Right atrium auricular region (tissue), 2 donors: ENCODE data around the gene AGAP1. TPM values are rescaled to one million over a fixed set of nuclear protein-coding genes. Genes with fewer than 3 reads are reported as not detected.

Experiments used
- DNase-seq: peaks from one replicate; pipeline ENCODE4 v3.0.0-alpha.2; 2019; ENCODE audit warnings: low spot score
- H3K27ac ChIP-seq, 2 donors: fragments of 200-600 bp; sonication (generic); 1 replicate in 1 of 2; 2 replicates in 1 of 2; pipeline ENCODE4 v1.5.1; 2016 to 2019
- H3K27me3 ChIP-seq, 2 donors: fragments of 200-600 bp; sonication (generic); one replicate each; pipeline versions ENCODE4 v1.5.1 to v1.6.0; 2017 to 2019
- H3K36me3 ChIP-seq: fragments of 200-600 bp; sonication (generic); one replicate; pipeline ENCODE4 v1.5.1; 2016
- H3K4me1 ChIP-seq, 2 donors: fragments of 200-600 bp; sonication (generic); one replicate each; pipeline versions ENCODE4 v1.5.1 to v1.6.0; 2017 to 2019
- H3K4me3 ChIP-seq, 2 donors: fragments of 200-600 bp; sonication (generic); 1 replicate in 1 of 2; 2 replicates in 1 of 2; pipeline ENCODE4 v1.5.1; 2017 to 2019; ENCODE audit warnings: mild to moderate bottlenecking in 1 of 2, moderate library complexity in 1 of 2
- H3K9me3 ChIP-seq, 2 donors: fragments of 200-600 bp; sonication (generic); one replicate each; pipeline ENCODE4 v1.5.1; 2019
- total RNA-seq, 2 donors: library from RNA; depleted of rRNA; stranded (reverse); fragments of >200 nt; gene quantifications; one replicate each; pipeline ENCODE4 v1.1.0, GENCODE V29; 2016
- TF ChIP-seq, protein P1 (sequence below), 2 donors: fragments of 200-600 bp; sonication (generic); IDR thresholded peaks; one replicate each; pipeline ENCODE4 v1.5.1; 2019; ENCODE audit warnings: antibody characterized with exemption in 2 of 2

AGAP1 gene
- total RNA-seq, 2 donors from 2014 or later = 11.6 to 17.2 TPM

DNA sequence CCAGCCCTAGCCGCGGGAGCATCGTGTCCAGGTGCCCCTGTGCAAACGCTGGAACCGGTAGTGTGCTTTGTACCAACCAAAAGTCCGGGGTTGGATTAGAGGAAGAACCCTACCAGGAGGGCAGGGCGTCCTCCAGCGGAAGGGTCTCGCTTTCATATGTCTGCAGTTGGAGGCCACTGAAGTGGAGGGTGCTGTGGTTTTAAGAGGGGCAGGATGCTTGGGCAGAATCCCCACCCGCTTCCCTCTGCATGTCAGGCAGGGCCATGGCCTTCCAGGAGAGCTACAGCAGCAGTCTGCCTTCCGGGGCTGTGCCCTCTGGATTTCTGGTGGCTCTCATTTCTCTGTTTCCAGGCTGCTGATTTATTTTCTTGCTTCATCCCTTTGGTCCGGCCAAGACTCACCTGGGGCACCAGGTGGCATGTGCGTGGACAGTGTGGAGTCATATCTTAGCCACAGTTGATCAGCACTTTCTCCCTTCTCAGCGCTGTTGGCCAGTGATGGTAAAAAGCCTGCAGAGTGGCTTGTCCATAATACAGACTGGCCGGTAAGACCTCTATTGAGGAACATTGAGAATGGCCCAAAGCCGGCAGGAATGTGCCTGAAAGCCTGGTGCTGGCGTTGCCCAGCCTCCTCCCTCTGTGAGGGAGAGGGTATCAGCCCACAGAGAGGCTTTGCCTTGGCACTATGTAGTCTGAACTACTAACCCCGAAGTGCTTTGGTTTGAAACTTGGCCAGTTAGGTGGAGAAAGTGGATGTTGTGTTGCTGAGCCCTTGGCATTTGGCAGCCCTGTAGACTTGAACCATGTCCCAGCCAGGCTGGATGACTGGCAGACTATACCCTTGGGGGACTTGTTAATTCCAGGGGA, 1.8 kb downstream of the AGAP1 start:
- H3K4me3 ChIP-seq = peak overlapping the region; percentile 57 to 66
- H3K36me3 ChIP-seq = no peaks in the 10 kb centered on the region
- peaks cover 0 to 36% of the 10 kb centered on the region in 2 donors for H3K4me1 ChIP-seq
- H3K27ac ChIP-seq = peak overlapping the region in 1 of 2 donors; percentile 53
- TF ChIP-seq, protein P1, sequence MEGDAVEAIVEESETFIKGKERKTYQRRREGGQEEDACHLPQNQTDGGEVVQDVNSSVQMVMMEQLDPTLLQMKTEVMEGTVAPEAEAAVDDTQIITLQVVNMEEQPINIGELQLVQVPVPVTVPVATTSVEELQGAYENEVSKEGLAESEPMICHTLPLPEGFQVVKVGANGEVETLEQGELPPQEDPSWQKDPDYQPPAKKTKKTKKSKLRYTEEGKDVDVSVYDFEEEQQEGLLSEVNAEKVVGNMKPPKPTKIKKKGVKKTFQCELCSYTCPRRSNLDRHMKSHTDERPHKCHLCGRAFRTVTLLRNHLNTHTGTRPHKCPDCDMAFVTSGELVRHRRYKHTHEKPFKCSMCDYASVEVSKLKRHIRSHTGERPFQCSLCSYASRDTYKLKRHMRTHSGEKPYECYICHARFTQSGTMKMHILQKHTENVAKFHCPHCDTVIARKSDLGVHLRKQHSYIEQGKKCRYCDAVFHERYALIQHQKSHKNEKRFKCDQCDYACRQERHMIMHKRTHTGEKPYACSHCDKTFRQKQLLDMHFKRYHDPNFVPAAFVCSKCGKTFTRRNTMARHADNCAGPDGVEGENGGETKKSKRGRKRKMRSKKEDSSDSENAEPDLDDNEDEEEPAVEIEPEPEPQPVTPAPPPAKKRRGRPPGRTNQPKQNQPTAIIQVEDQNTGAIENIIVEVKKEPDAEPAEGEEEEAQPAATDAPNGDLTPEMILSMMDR (IDR thresholded peaks at IDR 0.05) = no peak
- no peak for DNase-seq
- H3K9me3 ChIP-seq = peaks cover 5 to 10% of the 10 kb centered on the region in 2 donors
- H3K27me3 ChIP-seq = no peaks in the 10 kb centered on the region

DNA sequence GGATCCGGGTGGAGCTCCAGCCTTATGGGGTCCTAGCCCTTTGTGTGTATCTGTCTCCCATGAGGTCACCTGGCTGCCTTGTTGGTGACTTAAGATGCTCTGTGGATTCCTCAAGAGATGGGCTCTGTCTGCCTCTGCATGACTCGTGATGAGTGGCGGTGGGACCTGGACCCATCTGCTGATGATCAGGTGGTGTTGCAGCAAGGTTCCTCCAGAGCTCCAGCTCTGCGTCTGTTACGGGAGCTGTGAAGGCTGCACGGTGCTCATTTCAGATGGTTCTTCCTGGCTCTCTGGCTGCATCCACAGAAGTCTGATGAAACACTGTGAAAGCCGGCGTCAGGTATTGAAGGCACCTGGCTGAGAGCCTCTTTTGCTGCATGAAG, 2.4 kb downstream of the AGAP1 start:
- Histone ChIP-seq H3K27me3 (no peaks in the 10 kb centered on the region), H3K27ac (no peak overlapping the region), H3K36me3 (no peaks in the 10 kb centered on the region), H3K4me3 (no peak overlapping the region), H3K4me1 (peaks cover 0 to 41% of the 10 kb centered on the region in 2 donors), H3K9me3 (peaks cover 4 to 10% of the 10 kb centered on the region in 2 donors)
- TF ChIP-seq, protein P1 (IDR thresholded peaks at IDR 0.05) = no peak
- DNase-seq = no peak

- TF ChIP-seq, protein P1 (IDR thresholded peaks at IDR 0.05) = no peak
- peaks cover 0 to 50% of the 10 kb centered on the region in 2 donors for H3K4me1 ChIP-seq
- no peak for DNase-seq
Measured at GRCh38 chr2:235497096-235497495, 3.3 kb downstream of the AGAP1 start.

DNA sequence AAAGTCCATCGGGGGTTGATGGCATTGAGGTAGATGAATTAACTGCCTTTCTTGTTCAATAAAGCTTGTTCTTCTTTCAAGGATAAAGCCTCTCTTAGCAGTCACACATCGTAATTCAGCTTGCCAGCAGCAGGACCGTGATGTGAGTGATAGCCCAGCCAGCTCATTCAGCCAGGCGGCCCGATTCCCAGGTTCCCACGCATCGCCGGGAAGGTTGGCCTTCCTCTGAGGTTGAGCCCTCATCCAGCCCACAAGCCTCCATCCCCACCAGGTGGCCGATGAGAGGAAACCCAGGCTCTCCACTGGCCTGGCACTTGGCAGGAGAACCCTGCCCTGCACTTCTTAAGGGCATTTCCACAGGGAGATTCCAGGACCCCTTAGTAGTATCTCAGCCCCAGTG, 4.7 kb downstream of the AGAP1 start:
- H3K4me1 ChIP-seq = peaks cover 0 to 53% of the 10 kb centered on the region in 2 donors

More at GRCh38 chr2:235497096-235497495, 3.3 kb downstream of the AGAP1 start:
- H3K4me3 ChIP-seq = no peak overlapping the region
- no peak overlapping the region for H3K27ac ChIP-seq
- H3K9me3 ChIP-seq = peaks cover 0 to under 1% of the 10 kb centered on the region in 2 donors
- H3K36me3 ChIP-seq = no peaks in the 10 kb centered on the region
- no peaks in the 10 kb centered on the region for H3K27me3 ChIP-seq

GRCh38 chr2:235498946-235499812, 5.3 kb downstream of the AGAP1 start:
- Histone ChIP-seq H3K4me3 (no peak overlapping the region), H3K27ac (no peak overlapping the region), H3K4me1 (peaks cover 0 to 56% of the 10 kb centered on the region in 2 donors), H3K9me3 (no peaks in the 10 kb centered on the region), H3K27me3 (no peaks in the 10 kb centered on the region), H3K36me3 (no peaks in the 10 kb centered on the region)
- no peak for DNase-seq
- TF ChIP-seq, protein P1 (IDR thresholded peaks at IDR 0.05) = no peak

More for the DNA sequence above, 4.7 kb downstream of the AGAP1 start:
- Histone ChIP-seq H3K27me3 (no peaks in the 10 kb centered on the region), H3K27ac (no peak overlapping the region), H3K9me3 (no peaks in the 10 kb centered on the region), H3K36me3 (no peaks in the 10 kb centered on the region), H3K4me3 (no peak overlapping the region)
- TF ChIP-seq, protein P1 (IDR thresholded peaks at IDR 0.05) = peak in 1 of 2 donors; percentile 46
- no peak for DNase-seq
